Measurements from ENCODE around the gene TRAF3.
"Not testable (repeated sequence)": the region's sequence is repeated elsewhere in the genome, so short reads cannot be mapped to it uniquely, and the experiment has no call there.

TRAF3 gene

DNA sequence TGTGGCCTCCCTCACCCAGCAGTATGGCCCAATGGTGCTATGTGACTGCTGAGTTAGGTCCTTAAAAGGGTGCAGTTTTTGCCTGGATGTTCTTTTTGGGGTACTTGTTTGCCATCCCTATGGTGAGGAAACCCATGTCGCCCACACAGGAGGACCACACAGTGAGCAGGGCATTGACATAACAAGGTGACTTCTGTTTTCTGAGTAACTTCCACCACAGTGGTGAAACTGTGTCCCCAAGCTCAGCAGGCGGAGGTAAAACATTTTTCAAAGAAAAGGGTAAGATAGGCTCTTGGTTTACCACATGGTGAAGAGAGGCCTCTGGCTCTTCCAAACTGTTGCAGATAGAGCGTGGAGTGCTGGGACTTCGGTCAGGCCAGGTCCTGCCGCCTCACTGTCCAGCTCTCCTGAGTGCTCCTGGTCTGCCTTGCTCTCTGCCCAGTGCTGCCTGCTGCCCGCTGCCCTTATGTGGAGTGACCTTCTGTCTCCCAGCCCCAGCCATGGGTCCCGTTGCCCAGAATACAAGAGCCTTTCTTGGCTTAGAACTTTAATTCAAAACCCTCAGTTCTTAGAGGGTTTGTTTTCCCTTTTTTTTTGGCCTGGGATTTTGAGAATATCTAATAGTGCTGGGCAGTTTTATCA, 54.0 kb downstream of the TRAF3 start:
- FAIRE-seq: no peak

- FAIRE-seq: no peak
Measured at GRCh38 chr14:102833341-102833740, 56.1 kb downstream of the TRAF3 start.

GRCh38 chr14:102833991-102834390, 56.7 kb downstream of the TRAF3 start:
- no peak for FAIRE-seq

GRCh38 chr14:102835959-102836358, 58.7 kb downstream of the TRAF3 start:
- no peak for FAIRE-seq

DNA sequence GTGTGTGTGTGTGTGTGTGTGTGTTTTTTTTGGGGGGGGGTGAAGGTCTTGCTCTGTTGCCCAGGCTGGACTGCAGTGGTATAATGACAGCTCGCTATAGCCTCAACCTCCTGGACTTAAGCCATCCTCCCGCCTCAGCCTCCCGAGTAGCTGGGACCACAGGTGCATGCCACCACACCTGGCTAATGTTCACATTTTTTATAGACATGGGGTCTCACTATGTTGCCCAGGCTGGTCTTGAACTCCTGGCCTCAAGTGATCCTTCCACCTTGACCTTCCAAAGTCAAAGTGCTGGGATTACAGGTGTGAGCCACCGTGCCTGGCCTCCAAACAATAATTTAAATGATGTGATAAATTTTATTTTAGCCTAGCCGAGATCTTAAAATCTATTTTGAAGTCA, 59.9 kb downstream of the TRAF3 start:
- not testable (repeated sequence) for FAIRE-seq

GRCh38 chr14:102838501-102838900, 61.3 kb downstream of the TRAF3 start:
- FAIRE-seq: no peak

DNA sequence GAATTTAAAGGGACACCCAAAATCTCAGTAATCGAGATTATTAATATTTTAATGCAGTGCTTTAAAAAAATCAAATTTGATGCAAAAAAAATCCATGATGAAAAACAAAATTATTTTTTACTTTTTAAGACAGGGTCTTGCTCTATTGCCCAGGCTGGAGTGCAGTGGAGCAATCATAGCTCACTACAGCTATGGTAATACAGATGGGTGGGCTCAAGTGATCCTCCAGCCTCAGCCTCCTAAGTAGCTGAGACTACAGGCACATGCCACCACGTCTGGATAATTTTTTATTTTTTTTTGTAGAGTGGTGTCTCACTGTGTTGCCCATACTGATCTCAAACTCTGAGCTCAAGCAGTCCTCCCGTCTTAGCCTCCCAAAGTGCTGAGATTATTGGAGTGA, 62.9 kb downstream of the TRAF3 start:
- FAIRE-seq: no peak

GRCh38 chr14:102840771-102841528, 63.7 kb downstream of the TRAF3 start:
- no peak for FAIRE-seq

DNA sequence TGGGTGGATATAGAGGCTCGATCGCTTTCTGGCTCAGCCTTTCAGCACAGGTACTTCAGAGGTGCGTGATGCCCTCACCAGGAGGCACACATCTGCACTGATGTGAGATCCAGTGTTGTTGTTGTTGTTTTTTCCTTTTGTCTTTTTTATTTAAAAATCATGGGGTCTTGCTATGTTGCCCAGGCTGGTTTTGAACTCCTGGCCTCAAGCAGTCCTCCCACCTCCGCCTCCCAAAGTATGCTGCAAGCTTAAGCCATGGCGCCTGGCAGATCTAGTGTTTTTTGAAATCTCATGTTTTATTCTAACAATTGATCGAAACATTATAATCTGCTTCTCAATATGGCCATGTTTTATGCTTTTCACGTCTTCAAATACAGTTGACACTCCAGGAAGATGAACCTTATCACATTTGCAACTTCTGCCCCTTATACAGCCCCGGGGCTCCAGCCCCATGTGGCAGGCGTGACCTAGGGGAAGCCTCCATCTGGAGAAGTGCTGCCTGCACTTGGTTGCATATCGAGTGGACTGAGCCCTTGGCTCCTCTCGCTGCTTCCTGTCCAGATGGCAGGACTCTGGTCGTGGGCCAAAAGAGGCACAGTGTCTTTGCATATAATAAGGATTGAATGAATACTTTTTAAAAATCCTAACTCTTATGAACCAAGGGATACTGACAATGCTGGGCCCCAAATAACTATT, 71.7 kb downstream of the TRAF3 start:
- FAIRE-seq: no peak

- FAIRE-seq: no peak
Measured at GRCh38 chr14:102849526-102850379, 72.5 kb downstream of the TRAF3 start.

DNA sequence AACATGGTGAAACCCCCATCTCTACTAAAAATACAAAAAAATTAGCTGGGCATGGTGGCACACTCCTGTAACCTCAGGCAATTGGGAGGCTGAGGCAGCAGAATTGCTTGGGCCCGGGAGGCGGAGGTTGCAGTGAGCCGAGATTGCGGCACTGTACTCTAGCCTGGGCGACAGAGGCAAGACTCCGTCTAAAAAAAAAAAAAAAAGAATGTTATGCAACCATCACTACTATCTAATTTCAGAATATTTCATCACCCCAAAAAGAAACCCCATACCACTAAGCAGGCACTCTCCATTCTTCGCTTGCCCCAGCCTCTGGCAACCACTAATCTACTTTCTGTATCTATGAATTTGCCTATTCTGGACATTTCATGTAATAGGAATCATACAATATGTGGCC, 76.4 kb downstream of the TRAF3 start:
- no peak for FAIRE-seq

- FAIRE-seq: no peak
Measured at GRCh38 chr14:102854091-102854703, 76.9 kb downstream of the TRAF3 start.

- no peak for FAIRE-seq
Measured at GRCh38 chr14:102856179-102856578, 78.9 kb downstream of the TRAF3 start.

- FAIRE-seq: no peak
Measured at GRCh38 chr14:102857444-102857843, 80.2 kb downstream of the TRAF3 start.

DNA sequence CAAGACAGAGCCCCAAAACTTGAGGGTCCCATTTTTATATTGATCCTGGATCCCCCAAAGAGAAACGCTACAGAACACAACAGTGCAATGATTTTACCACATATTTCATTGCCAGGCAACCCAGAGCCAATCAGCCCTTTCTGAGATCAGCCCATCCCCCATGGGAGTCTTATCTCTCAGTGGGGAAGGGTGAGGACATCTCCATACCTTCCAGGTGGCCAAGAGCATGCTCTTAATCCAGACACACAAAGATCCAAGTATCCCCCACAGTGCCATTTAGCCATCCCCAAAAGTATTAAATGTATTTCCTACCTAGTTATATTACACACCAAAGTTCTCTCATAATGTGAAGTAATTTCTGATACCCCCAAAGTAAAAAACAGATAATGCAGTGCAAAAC, 82.7 kb downstream of the TRAF3 start:
- FAIRE-seq: no peak

GRCh38 chr14:102862154-102862773, 85.0 kb downstream of the TRAF3 start:
- FAIRE-seq: no peak

- no peak for FAIRE-seq
Measured at GRCh38 chr14:102863381-102863780, 86.1 kb downstream of the TRAF3 start.

DNA sequence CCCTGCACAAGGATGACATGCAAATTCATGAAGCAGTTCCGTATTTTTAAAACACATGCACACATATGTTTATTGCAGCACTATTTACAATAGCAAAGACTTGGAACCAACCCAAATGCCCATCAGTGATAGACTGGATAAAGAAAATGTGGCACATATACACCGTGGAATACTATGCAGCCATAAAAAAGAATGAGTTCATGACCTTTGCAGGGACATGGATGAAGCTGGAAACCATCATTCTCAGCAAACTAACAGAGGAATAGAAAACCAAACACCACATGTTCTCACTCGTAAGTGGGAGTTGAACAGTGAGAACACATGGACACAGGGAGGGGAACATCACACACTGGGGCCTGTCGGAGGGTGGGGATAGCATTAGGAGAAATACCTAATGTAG, 88.7 kb downstream of the TRAF3 start:
- FAIRE-seq: not testable (repeated sequence)

- FAIRE-seq: no peak
Measured at GRCh38 chr14:102866982-102867761, 89.9 kb downstream of the TRAF3 start.

DNA sequence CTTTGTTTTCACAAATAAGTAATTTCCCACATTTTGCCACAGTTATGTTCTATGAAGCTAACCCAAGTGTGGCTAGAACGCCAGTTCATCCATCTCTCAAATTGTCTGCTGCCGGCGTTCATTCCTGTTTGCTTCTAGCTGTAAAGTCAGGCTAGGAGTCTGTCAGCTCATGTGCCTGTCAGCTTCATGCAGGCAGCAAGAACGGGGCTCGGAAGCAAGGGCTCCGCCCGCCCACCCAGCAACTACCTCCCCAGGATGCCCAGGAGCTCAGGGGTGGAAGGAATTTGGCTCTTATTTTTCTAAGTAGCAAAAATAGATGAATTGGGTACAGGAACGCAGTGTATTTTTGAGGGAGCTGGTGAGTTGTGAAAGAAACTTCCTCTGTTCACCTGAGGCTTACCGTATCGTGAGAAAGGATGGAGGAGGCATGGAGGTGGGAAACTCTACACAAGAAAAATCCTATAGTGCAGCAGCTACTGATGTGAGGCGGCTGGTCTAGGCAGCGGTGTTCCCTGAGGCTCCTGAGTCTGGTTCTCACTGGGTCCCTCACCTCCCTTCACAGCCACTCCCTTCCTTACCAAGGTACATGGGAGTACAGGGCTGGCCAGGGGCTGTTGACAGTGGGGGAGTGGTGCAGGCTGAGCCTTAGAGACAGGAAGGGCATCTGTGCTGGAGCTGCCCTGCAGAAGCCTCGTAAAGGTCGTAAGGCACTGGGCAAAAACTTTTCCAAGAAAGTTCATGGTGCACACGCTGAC, 90.8 kb downstream of the TRAF3 start:
- FAIRE-seq: no peak

Measured in colon (tissue), 2 donors.